HuH-7.5 (cell line): ENCODE measurements around the gene RPTOR.

ENCODE experiments used
- DNase-seq: peaks from one replicate; pipeline ENCODE4 v3.0.0; 2011; ENCODE audit warnings: low spot score

Gene RPTOR

GRCh38 chr17:80961541-80962330 is 417.1 kb downstream of the RPTOR start:
- no peak for DNase-seq

GRCh38 chr17:80962356-80963329 is 418.0 kb downstream of the RPTOR start:
- no peak for DNase-seq

GRCh38 chr17:80963812-80964543 is 419.3 kb downstream of the RPTOR start:
- no peak for DNase-seq

- DNase-seq, result no peak
Observed at GRCh38 chr17:80964544-80964856, 419.9 kb downstream of the RPTOR start.

GRCh38 chr17:80964859-80965580 is 420.4 kb downstream of the RPTOR start:
- DNase-seq, result no peak

GRCh38 chr17:80965606-80966005 is 421.0 kb downstream of the RPTOR start:
- DNase-seq, result no peak

GRCh38 chr17:80967404-80967872 is 422.8 kb downstream of the RPTOR start:
- DNase-seq, result no peak

- DNase-seq, result no peak
Observed at GRCh38 chr17:80968602-80969029, 424.0 kb downstream of the RPTOR start.

- DNase-seq, result no peak
Observed at GRCh38 chr17:80969030-80969673, 424.5 kb downstream of the RPTOR start.

- no peak for DNase-seq
Observed at GRCh38 chr17:80969674-80970043, 425.0 kb downstream of the RPTOR start.

- peak; percentile 69 for DNase-seq
Observed at GRCh38 chr17:80970044-80970761, 425.6 kb downstream of the RPTOR start.

GRCh38 chr17:80970762-80971703 is 426.4 kb downstream of the RPTOR start:
- DNase-seq, result no peak

- DNase-seq, result no peak
Observed at GRCh38 chr17:80971704-80972304, 427.2 kb downstream of the RPTOR start.

- no peak for DNase-seq
Observed at GRCh38 chr17:80976701-80977100, 432.1 kb downstream of the RPTOR start.

GRCh38 chr17:80977172-80977571 is 432.5 kb downstream of the RPTOR start:
- DNase-seq, result no peak

GRCh38 chr17:80978499-80979497 is 434.2 kb downstream of the RPTOR start:
- DNase-seq, result no peak

- no peak for DNase-seq
Observed at GRCh38 chr17:80979547-80980378, 435.1 kb downstream of the RPTOR start.
